LNCAP (cell line): Measurements from ENCODE around the gene OR10R2.

Experiments
- CTCF ChIP-seq: fragments of 450-650 bp; IDR thresholded peaks from 2 replicates; pipeline ENCODE4 v1.5.1; 2017; ENCODE audit warnings: mild to moderate bottlenecking

The OR10R2 gene

GRCh38 chr1:158507511-158507910, 35.5 kb downstream of the OR10R2 start:
- no peak for TF ChIP-seq CTCF

GRCh38 chr1:158509471-158510156, 37.6 kb downstream of the OR10R2 start:
- TF ChIP-seq CTCF, result no peak

GRCh38 chr1:158516966-158517365, 44.9 kb downstream of the OR10R2 start:
- no peak for TF ChIP-seq CTCF

DNA sequence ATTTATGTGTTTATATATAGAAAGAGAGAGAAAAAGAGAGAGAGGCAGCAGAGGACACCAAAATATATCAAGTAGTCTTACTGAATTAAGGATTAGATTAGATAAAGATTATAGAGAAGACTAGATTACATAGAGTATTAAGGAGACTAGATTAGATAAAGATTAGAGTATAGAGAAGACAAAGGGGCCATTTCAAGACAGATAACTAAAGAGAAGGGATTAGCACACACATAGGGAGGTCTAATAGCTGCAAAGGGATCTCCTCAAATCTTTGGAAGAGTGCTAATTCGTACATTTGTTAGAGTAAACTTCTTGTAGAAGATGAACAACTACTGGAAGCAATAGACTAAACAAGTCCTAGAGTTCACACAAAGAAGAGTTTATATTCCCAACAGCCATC, 48.0 kb downstream of the OR10R2 start:
- TF ChIP-seq CTCF, result no peak

GRCh38 chr1:158520955-158521665, 49.1 kb downstream of the OR10R2 start:
- no peak for TF ChIP-seq CTCF

DNA sequence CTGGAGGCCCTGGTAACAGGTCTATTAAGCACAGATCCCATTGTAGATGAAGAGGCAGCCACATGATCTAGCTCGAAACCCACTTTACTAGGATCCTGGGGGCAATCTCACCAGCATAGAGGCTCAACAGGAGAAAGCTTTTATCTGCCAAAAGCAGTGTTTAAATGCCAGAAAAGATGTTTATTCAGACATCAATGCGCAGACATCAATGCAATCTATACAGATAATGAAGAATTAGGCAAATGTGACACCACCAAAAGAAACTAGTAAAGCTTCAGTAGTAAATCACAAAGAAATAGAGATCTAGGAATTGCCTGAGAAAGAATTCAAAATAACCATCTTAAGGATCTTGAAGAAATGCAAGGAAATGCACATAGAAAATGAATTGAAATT, 49.6 kb downstream of the OR10R2 start:
- no peak for TF ChIP-seq CTCF

GRCh38 chr1:158527190-158527815, 55.3 kb downstream of the OR10R2 start:
- TF ChIP-seq CTCF, result peak; percentile 55
